Left renal cortex interstitium (tissue), 4 donors: ENCODE measurements around the gene TMEM238L. TPM values are rescaled to one million over a fixed set of nuclear protein-coding genes. Genes with fewer than 3 reads are reported as not detected.

Experiments
- DNase-seq, 4 donors: peaks; one replicate each; pipeline ENCODE4 v3.0.0-alpha.2; 2013; ENCODE audit warnings: low read depth in 4 of 4, low spot score in 2 of 4, missing footprints in 1 of 4
- polyA plus RNA-seq, 4 donors: library from polyadenylated mRNA; unstranded; fragments of 120-200 nt; gene quantifications; one replicate each; pipeline ENCODE4 v1.2.1, GENCODE V29; 2013; ENCODE audit not compliant: insufficient read length in 4 of 4

Gene TMEM238L
- polyA plus RNA-seq, 4 donors: 1.2 to 6.6 (median 4.2) TPM

DNA sequence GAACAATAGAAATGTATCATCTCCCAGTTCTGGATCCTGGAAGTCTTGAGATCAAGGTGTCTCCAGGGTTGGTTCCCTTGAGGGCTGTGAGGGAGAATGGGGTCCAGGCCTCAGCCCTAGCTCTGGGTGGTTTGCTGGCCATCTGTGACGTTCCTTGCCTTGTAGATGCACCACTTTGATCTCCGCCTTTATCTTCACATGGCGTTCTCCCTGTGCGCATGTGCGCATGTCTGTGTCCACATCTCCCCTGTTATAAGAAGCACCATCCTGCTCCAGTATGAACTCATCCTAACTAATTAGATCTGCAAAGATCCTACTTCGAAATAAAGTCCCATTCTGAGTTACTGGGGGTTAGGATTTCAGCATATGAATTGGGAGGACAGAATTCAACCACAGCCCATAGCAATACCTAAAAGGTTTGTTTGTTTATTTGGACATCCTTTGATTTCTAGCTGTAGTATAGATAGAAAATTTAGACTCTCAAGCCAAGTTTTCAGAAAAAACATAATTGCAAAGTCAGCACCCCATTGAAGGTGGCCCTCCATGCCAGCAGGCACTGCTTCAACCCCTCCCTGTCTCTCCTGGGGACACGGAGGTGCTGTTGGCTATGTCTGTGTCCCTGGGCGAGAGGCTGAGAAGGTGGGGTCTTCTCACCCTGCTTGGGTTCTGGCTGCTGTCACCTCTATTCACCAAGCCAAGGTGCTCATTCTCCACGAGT is 2.8 kb upstream of the TMEM238L start:
- DNase-seq: no peak

DNA sequence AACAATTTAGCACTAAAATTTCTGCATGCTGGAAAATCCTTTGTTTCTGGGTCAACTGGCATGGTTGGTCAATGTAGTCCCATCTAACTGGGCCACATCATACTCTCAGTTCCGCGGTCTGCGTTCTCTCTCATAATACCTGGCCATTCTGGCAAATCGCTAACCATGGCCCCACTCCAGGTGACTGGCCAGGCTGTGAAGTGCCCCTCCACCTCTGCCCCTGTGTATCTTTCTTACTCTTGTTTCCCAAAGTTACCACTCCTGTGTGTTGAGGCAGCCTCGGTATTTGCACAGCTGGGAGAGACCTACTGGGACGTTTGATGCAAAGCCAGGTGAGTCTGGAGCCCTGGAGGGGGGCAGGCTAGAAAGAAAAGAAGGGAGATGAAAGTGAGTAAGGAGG is 2.0 kb upstream of the TMEM238L start:
- DNase-seq: no peak

DNA sequence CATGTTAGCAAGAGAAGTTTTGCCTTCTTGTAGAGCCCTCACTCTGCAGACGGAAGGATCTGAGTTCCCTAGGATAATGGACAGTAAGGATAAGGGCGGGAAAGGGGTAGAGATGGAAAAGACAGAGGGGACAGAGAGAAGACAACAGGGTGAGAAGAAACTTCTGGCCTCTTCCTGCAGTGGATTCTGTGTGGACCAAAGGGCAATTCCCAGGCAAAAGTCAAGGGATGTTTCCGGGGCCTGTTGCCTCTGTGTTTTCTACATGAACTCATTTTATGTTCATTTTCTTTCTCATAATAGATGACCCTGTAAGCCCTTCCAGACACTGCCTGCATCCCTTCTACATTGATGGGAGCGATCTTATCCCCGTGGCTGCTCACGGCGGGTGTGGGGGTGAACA is 647 bp upstream of the TMEM238L start:
- no peak for DNase-seq

DNA sequence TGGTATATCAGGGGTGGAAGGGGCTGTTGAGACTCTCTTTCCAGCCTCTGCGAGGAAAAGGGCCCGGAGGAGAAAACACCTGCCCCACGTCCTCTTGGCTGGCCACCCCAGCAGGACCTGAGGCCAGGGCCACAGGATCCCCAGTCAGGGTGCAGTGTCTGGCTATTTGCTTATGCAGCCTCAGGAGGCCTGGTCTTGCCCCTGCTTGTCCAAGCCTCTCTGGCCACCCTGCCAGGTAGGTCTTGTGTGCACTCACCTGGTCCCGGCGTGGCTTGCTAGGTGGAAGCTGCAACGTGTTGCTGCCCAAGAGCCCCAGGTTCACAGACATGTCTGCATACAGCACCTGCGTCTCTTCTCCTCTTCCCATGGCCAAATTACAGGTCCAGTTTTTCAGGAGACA is 549 bp downstream of the TMEM238L start:
- no peak for DNase-seq

DNA sequence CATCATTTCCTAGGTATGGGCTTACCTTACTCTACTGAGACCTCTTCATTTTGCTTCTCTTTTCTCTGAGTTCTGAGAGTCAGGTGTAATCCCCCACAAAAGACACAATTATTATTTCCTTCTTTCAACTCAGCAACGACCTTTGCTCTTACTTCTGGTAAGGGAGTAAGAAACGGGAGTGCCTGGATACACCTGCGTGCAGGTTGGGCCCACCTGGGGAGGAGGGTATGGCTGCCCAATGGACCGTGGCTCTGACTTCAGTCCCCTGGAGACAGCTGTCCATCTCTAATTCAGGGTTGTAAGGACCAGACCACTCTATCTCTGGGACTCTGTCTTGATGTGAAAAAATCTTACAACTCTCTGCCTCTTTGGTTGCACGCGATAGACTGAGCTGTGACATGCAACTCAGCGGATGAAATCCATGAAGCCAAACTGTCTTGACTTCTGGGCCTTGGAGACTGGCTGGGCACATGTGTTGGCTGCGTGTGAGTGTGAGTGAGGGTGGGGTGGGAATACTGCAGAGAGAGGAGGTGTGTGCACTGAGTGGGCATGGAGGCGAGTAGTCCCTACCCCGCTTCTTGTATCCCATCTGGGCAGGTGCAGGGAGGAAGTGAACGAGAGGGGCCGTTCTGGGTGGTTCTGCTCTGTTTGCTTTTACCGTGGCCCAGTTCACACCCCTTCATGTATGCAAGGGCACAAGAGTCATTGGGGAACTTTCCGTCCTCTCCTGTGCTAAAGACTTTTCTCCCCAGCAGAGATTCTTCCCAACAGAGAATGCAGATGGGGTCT is 1.2 kb downstream of the TMEM238L start:
- DNase-seq: no peak

DNA sequence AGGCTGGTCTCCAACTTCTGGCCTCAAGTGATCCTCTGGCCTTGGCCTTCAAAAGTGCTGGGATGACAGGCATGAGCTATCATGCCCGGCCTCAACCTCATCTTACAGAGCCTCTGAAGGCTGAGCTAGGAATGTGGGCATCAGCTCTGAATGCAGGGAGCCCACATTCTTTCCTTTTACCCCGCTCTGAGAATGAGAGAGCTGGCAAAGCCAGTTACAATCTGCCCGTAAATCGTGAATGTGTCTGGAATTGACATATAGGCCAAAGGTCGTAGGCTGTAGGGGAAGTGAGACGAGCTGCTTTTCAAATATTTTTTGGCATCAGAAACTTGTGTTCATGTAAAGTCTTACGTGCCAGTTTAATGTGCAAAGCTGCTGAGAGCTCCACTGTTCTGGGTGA is 4.5 kb downstream of the TMEM238L start:
- DNase-seq: no peak

- no peak for DNase-seq
Measured at GRCh38 chr17:10798910-10799309, 5.0 kb downstream of the TMEM238L start.

- no peak for DNase-seq
Measured at GRCh38 chr17:10798332-10798749, 5.6 kb downstream of the TMEM238L start.

DNA sequence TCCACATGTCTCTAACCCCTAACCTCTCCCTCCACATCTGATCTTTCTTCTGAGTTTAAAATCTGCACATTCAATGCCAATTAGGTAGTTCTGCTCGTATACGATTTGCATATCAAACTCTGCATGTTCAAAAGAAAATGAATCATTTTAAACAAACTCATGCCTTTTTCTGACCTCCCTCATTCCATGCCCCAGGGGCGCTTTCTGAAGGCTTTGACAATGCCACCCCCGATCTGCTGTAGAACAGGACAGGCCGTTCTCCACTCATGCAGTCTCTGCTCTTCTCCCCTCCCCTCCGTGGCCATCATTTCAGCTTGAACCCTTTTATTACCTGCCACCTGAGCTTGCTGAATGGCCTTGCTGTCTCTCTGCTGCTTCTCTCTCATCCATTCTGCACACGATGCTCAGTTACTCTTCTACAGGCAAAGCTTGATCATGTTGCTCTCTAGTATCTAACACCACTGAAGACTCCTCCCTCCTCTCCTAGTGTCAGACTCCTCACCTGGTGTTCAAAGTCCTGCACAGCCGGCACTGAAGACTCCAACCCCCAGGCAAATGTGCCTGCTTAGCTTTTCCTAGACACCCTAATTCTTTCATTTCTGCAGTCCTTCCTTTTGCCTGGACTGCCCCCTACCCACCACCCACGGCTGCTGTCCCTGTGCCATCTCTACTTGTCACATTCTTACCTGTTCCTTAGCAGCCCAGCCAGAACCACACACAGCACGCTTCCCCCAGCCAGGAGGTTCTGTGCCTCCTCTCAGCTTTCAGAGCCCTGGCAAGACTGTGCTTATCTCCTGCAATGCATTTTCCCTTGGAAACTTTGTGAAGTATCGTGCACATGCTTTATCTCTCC is 6.2 kb downstream of the TMEM238L start:
- DNase-seq: no peak

- DNase-seq: no peak
Measured at GRCh38 chr17:10793816-10794215, 10.1 kb downstream of the TMEM238L start.

DNA sequence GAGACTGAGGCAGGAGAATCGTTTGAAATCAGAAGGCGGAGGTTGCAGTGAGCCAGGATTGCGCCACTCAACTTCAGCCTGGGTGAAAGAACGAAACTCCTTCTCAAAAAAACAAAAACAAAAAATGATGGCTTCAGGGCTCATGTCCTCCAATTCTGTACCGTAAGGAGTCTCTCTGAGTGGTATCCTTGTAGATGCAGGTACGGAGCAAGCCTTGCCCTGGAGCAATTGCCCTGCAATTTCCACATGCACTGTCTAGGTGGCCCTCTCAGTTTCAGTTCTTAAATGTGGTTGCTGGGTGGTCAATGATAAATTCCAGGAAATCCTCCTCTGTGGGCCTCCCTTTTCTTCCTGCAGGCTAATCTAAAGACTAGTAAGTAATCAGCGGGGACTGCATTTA is 10.6 kb downstream of the TMEM238L start:
- no peak for DNase-seq

GRCh38 chr17:10792151-10792550 is 11.7 kb downstream of the TMEM238L start:
- no peak for DNase-seq

GRCh38 chr17:10790491-10791401 is 13.2 kb downstream of the TMEM238L start:
- no peak for DNase-seq

- DNase-seq: no peak
Measured at GRCh38 chr17:10789694-10790271, 14.1 kb downstream of the TMEM238L start.

DNA sequence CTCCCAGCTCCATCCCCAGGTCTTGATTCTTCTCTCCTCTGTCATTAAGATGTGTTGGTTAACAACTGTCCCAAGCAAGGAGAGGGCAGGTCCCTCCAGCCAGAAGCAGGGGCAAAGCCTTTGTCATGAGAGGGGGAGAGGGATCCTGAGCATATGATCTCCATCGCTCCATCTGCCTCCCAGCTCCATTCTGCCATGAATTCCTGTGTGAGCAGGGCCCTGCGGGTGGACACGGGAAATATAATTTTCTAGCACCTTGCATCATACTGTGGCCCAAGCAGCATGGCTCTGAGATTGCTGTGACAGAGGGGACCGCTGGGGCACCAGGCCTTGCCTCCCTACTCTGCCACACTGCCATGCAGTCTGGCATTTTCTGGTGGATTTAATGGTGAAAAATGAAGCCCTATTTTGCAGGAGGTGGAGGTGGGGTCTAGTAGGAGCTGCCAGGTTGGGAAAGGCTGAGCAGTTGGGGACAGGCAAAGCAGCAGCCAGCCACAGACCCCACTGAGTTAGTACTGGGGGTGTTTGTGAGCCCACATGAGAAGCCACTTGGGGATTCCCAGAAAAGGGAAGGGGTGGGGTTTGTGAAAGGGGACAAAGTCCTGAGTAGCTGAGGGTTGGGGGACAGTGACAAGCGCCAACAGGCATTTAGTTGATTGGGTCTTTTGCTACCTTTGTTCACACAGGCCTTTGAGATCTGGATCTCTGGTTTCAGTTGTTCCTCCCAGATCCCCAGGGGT is 16.4 kb downstream of the TMEM238L start:
- DNase-seq: no peak

DNA sequence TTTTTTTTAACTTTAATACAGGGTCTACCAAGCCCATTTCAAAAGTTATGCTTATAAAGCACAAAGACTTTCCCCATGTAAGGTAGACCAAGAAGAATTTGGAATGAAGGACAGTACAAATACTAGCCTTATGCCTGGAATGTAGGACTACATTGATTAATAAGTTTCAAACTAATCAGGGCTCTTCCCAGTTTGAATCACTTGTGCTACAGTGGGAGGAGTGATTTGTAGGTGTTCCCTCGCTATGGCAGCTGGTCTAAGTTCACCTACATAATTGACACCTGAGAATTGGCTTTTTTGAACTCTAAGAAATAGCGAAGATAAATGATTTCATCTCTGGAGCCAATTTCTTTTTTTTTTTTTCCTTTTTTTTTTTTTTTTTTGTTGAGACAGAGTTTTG is 18.6 kb downstream of the TMEM238L start:
- no peak for DNase-seq

- no peak for DNase-seq
Measured at GRCh38 chr17:10779609-10780008, 24.3 kb downstream of the TMEM238L start.

GRCh38 chr17:10777890-10778289 is 26.0 kb downstream of the TMEM238L start:
- no peak for DNase-seq

DNA sequence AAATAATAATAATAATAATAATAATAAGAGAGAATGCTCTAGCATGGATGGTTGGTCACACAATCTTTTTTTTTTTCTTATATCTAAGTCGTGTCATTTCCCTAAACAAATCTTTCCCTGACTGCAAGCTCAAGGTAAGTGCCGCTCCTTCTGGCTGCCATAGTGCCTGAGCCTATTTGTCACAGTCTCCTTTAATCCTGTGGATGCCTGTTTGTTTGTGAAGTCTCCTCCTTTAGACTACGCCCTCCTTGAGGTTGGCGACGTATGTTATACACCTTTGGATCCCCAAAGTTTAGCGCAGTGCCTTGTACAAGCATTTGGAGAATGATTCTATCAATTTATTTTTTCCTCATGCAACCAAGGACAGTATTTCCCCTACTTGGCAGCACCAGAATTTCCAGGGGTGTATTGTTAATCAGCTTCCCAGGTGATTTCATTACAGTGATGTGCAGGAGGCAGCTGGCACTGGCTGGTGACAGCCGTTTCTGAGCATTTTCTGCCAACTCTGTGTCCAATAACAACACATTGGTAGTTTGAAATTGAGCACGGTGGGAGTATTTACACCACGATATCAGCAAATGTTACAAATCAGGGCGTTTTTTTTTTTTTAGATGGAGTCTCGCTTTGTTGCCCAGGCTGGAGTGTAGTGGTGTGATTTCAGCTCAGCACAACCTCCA is 26.6 kb downstream of the TMEM238L start:
- DNase-seq: no peak
